ENCODE data around the gene TUBGCP6.

Gene TUBGCP6

GRCh38 chr22:50184004-50184901 is 60.6 kb downstream of the TUBGCP6 start:
- H3K79me2 ChIP-seq (ENCODE audit: insufficient read depth, low read length): peaks cover 33% of the 10 kb centered on the region
- H3K9ac ChIP-seq (ENCODE audit: low read depth, low read length, poor library complexity, severe bottlenecking): no peak overlapping the region
- H3K4me1 ChIP-seq (ENCODE audit: insufficient read depth, low read length, poor library complexity, severe bottlenecking): peaks cover 25% of the 10 kb centered on the region
- H3K27me3 ChIP-seq (ENCODE audit: insufficient read depth, low read length, poor library complexity, severe bottlenecking): no peaks in the 10 kb centered on the region
- 0 out of 2 replicates have a peak, but pooled peaks have one; percentile 10 for TF ChIP-seq CTCF (conservative IDR thresholded peaks at IDR 0.05; ENCODE audit: low read length)
- no peak for TF ChIP-seq EZH2phosphoT487 (IDR thresholded peaks at IDR 0.05; ENCODE audit: borderline replicate concordance)
- H3K9me2 ChIP-seq (replicated peaks; ENCODE audit: low read depth, low read length): no peaks in the 10 kb centered on the region
- no peak overlapping the region for H3K4me3 ChIP-seq (ENCODE audit: low read length, poor library complexity, severe bottlenecking)
- peaks cover 12% of the 10 kb centered on the region for H4K20me1 ChIP-seq (ENCODE audit: insufficient read depth, low read length, poor library complexity, severe bottlenecking)
- no peaks in the 10 kb centered on the region for H3K36me3 ChIP-seq (ENCODE audit: insufficient read depth, low read length)
- no peaks in the 10 kb centered on the region for H3F3A ChIP-seq (ENCODE audit: low read depth)
- H2AFZ ChIP-seq (ENCODE audit: low read length): no peak overlapping the region
- no peaks in the 10 kb centered on the region for H3K9me3 ChIP-seq (ENCODE audit: insufficient read depth, low read depth, low read length)
- no peak overlapping the region for H3K4me2 ChIP-seq (ENCODE audit: low read depth, low read length, poor library complexity, severe bottlenecking)

GRCh38 chr22:50183141-50183971 is 61.5 kb downstream of the TUBGCP6 start:
- Histone ChIP-seq H3K9me3 (ENCODE audit: insufficient read depth, low read depth, low read length) (no peaks in the 10 kb centered on the region), H3K4me1 (ENCODE audit: insufficient read depth, low read length, poor library complexity, severe bottlenecking) (peaks cover 17% of the 10 kb centered on the region), H3K9me2 (replicated peaks; ENCODE audit: low read depth, low read length) (no peaks in the 10 kb centered on the region), H4K20me1 (ENCODE audit: insufficient read depth, low read length, poor library complexity, severe bottlenecking) (peaks cover 12% of the 10 kb centered on the region), H3K4me3 (ENCODE audit: low read length, poor library complexity, severe bottlenecking) (no peak overlapping the region), H3K9ac (ENCODE audit: low read depth, low read length, poor library complexity, severe bottlenecking) (no peak overlapping the region), H3K36me3 (ENCODE audit: insufficient read depth, low read length) (no peaks in the 10 kb centered on the region), H2AFZ (ENCODE audit: low read length) (no peak overlapping the region), H3F3A (ENCODE audit: low read depth) (no peaks in the 10 kb centered on the region), H3K4me2 (ENCODE audit: low read depth, low read length, poor library complexity, severe bottlenecking) (no peak overlapping the region), H3K27me3 (ENCODE audit: insufficient read depth, low read length, poor library complexity, severe bottlenecking) (no peaks in the 10 kb centered on the region), H3K79me2 (ENCODE audit: insufficient read depth, low read length) (peaks cover 24% of the 10 kb centered on the region)
- TF ChIP-seq EZH2phosphoT487 (IDR thresholded peaks at IDR 0.05; ENCODE audit: borderline replicate concordance): no peak
- no peak for TF ChIP-seq CTCF (conservative IDR thresholded peaks at IDR 0.05; ENCODE audit: low read length)

- Histone ChIP-seq H3K9ac (ENCODE audit: low read depth, low read length, poor library complexity, severe bottlenecking) (no peak overlapping the region), H3K4me1 (ENCODE audit: insufficient read depth, low read length, poor library complexity, severe bottlenecking) (peaks cover 14% of the 10 kb centered on the region), H3K4me3 (ENCODE audit: low read length, poor library complexity, severe bottlenecking) (no peak overlapping the region), H3K79me2 (ENCODE audit: insufficient read depth, low read length) (peaks cover 15% of the 10 kb centered on the region), H3K27me3 (ENCODE audit: insufficient read depth, low read length, poor library complexity, severe bottlenecking) (no peaks in the 10 kb centered on the region), H2AFZ (ENCODE audit: low read length) (no peak overlapping the region), H3F3A (ENCODE audit: low read depth) (no peaks in the 10 kb centered on the region), H3K9me2 (replicated peaks; ENCODE audit: low read depth, low read length) (no peaks in the 10 kb centered on the region), H3K4me2 (ENCODE audit: low read depth, low read length, poor library complexity, severe bottlenecking) (no peak overlapping the region), H3K9me3 (ENCODE audit: insufficient read depth, low read depth, low read length) (no peaks in the 10 kb centered on the region), H3K36me3 (ENCODE audit: insufficient read depth, low read length) (no peaks in the 10 kb centered on the region), H4K20me1 (ENCODE audit: insufficient read depth, low read length, poor library complexity, severe bottlenecking) (peaks cover 11% of the 10 kb centered on the region)
- TF ChIP-seq CTCF (conservative IDR thresholded peaks at IDR 0.05; ENCODE audit: low read length): no peak
- TF ChIP-seq EZH2phosphoT487 (IDR thresholded peaks at IDR 0.05; ENCODE audit: borderline replicate concordance): no peak
These were observed 62.4 kb downstream of the TUBGCP6 start for GRCh38 chr22:50182176-50183081.
